Fibroblast of lung (primary cell): ENCODE measurements around the gene LMNTD1. TPM values are rescaled to one million over a fixed set of nuclear protein-coding genes. Genes with fewer than 3 reads are reported as not detected.
A peak's percentile ranks its signal among the peaks of the same experiment; 100 is the strongest.

Source experiments
- DNase-seq, 2 donors: peaks; one replicate each; pipeline versions ENCODE4 v3.0.0 to v3.0.0-alpha.2; 2010; ENCODE audit warnings: low read depth in 2 of 2
- H2AFZ ChIP-seq: 2 replicates; pipeline ENCODE4 v1.5.1; 2012; ENCODE audit warnings: low read length, control low read depth, inconsistent platforms
- H3K27ac ChIP-seq: 2 replicates; pipeline ENCODE4 v1.5.1; 2011; ENCODE audit warnings: low read length, control low read depth; ENCODE audit not compliant: insufficient read depth
- H3K27me3 ChIP-seq: 2 replicates; pipeline ENCODE4 v1.5.1; 2011; ENCODE audit warnings: mild to moderate bottlenecking, low read length; ENCODE audit not compliant: control insufficient read depth, insufficient read depth
- H3K36me3 ChIP-seq: 2 replicates; pipeline ENCODE4 v1.5.1; 2011; ENCODE audit warnings: low read length; ENCODE audit not compliant: control insufficient read depth, insufficient read depth
- H3K4me1 ChIP-seq: 2 replicates; pipeline ENCODE4 v1.5.1; 2011; ENCODE audit warnings: low read length; ENCODE audit not compliant: control insufficient read depth, insufficient read depth; ENCODE audit errors: extremely low read depth
- H3K4me2 ChIP-seq: 2 replicates; pipeline ENCODE4 v1.5.1; 2011; ENCODE audit warnings: low read length, control low read depth; ENCODE audit not compliant: insufficient read depth; ENCODE audit errors: extremely low read depth
- H3K4me3 ChIP-seq, 4 experiments: fragments of 200-600 bp in 1 of 4; sonication (generic) in 1 of 4; replicated peaks in 1 of 4; 2 replicates each; pipeline ENCODE4 v1.5.1; 2011 to 2016; ENCODE audit warnings: low read length in 4 of 4, low read depth in 3 of 4, mild to moderate bottlenecking in 3 of 4, control low read depth in 2 of 4, inconsistent platforms in 1 of 4, mixed read lengths in 1 of 4; ENCODE audit not compliant: insufficient read depth in 1 of 4; ENCODE audit errors: control extremely low read depth in 1 of 4
- H3K79me2 ChIP-seq: 2 replicates; pipeline ENCODE4 v1.5.1; 2012; ENCODE audit warnings: mild to moderate bottlenecking, low read length, inconsistent platforms; ENCODE audit not compliant: control insufficient read depth, insufficient read depth
- H3K9ac ChIP-seq: 2 replicates; pipeline ENCODE4 v1.5.1; 2011; ENCODE audit warnings: mild to moderate bottlenecking, low read length, control low read depth; ENCODE audit not compliant: insufficient read depth
- H3K9me3 ChIP-seq: 2 replicates; pipeline ENCODE4 v1.5.1; 2012; ENCODE audit warnings: low read depth, low read length; ENCODE audit not compliant: control insufficient read depth, insufficient read depth
- H4K20me1 ChIP-seq: 2 replicates; pipeline ENCODE4 v1.5.1; 2011; ENCODE audit warnings: low read length; ENCODE audit not compliant: control insufficient read depth, insufficient read depth; ENCODE audit errors: extremely low read depth
- EZH2 ChIP-seq: IDR thresholded peaks from 2 replicates; pipeline ENCODE4 v1.5.1; 2012; ENCODE audit warnings: low read length, control low read depth, mild to moderate bottlenecking; ENCODE audit errors: missing control alignments
- polyA plus RNA-seq, 2 donors: library from polyadenylated mRNA; depleted of rRNA in 1 of 2; stranded (reverse) in 1 of 2; unstranded in 1 of 2; fragments of >200 nt; gene quantifications; 2 replicates each; pipeline ENCODE4 v1.2.1, GENCODE V29; 2011 to 2012; ENCODE audit warnings: missing spikeins in 1 of 2
- total RNA-seq: library from RNA; depleted of rRNA; stranded (reverse); fragments of >200 nt; gene quantifications from 2 replicates; pipeline ENCODE4 v1.2.1, GENCODE V29; 2014
- TF ChIP-seq, protein P1 (sequence below), 2 donors: IDR thresholded peaks in 1 of 2; conservative IDR thresholded peaks in 1 of 2; 1 replicate in 1 of 2; 2 replicates in 1 of 2; pipeline ENCODE4 v1.5.1; 2011 to 2012; ENCODE audit warnings: low read length in 2 of 2, control low read depth in 1 of 2, inconsistent platforms in 1 of 2, low read depth in 1 of 2, mild to moderate bottlenecking in 1 of 2

Gene LMNTD1
- total and polyA plus RNA-seq, 2 donors (not counting 1 experiment from before 2014, with no cell fraction given) = not detected

DNA sequence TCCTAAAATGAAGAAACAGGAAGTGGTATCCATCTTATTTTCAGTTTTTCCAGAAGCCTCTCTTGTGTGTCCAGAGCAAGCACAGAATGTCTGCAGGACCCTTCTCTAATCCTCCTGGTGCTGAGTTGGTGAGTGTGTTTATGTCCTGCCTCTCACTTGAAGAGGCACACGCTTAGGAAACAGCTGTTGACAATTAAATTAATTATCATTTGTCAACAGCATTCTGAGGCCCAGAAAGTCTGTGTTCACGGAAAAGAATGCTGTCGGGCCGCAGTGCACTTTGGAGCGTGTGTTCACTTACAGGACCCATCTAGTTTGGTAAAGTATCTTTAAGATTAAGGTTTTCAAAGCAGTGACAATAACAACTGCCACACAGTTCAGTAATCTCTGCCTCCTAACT is 70.5 kb downstream of the LMNTD1 start:
- no peak overlapping the region for H3K9ac ChIP-seq
- TF ChIP-seq EZH2 = no peak
- TF ChIP-seq, protein P1, sequence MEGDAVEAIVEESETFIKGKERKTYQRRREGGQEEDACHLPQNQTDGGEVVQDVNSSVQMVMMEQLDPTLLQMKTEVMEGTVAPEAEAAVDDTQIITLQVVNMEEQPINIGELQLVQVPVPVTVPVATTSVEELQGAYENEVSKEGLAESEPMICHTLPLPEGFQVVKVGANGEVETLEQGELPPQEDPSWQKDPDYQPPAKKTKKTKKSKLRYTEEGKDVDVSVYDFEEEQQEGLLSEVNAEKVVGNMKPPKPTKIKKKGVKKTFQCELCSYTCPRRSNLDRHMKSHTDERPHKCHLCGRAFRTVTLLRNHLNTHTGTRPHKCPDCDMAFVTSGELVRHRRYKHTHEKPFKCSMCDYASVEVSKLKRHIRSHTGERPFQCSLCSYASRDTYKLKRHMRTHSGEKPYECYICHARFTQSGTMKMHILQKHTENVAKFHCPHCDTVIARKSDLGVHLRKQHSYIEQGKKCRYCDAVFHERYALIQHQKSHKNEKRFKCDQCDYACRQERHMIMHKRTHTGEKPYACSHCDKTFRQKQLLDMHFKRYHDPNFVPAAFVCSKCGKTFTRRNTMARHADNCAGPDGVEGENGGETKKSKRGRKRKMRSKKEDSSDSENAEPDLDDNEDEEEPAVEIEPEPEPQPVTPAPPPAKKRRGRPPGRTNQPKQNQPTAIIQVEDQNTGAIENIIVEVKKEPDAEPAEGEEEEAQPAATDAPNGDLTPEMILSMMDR (conservative IDR thresholded peaks at IDR 0.05 in 1 of 2, IDR thresholded peaks at IDR 0.05 in 1 of 2; ENCODE audit: low read depth in 1 of 2, low read length in 2 of 2) = no peak

DNA sequence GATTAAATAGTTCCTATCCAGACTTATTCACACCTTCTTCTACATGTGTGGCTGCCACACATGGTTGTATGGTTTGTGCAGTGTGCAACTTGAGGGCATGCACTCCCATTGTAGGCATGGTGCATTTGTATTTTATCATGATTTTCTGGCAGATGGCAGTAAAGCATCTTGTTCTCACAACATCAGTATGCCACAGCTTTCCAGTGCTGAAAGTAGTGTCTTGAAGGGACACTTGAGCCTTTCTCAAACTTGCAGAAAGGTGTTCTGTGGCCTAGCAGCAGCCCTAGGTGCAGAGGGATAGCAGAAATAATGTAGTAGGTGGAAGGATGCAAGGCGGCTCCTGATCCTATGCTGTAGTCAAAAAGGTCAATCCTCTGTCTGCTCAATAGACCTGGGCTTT is 72.9 kb downstream of the LMNTD1 start:
- no peak overlapping the region for H3K9ac ChIP-seq
- no peaks in the 10 kb centered on the region for H3K4me1 ChIP-seq
- H3K27me3 ChIP-seq = no peaks in the 10 kb centered on the region
- no peaks in the 10 kb centered on the region for H3K9me3 ChIP-seq
- no peak overlapping the region for H3K4me3 ChIP-seq
- no peak overlapping the region for H3K4me2 ChIP-seq
- H2AFZ ChIP-seq = no peak overlapping the region
- no peaks in the 10 kb centered on the region for H3K36me3 ChIP-seq
- no peak for DNase-seq
- H4K20me1 ChIP-seq = no peaks in the 10 kb centered on the region
- no peaks in the 10 kb centered on the region for H3K79me2 ChIP-seq
- no peak overlapping the region for H3K27ac ChIP-seq
- TF ChIP-seq EZH2 = no peak
- TF ChIP-seq, protein P1 (conservative IDR thresholded peaks at IDR 0.05 in 1 of 2, IDR thresholded peaks at IDR 0.05 in 1 of 2; ENCODE audit: low read depth in 1 of 2, low read length in 2 of 2) = no peak

More for the DNA sequence above, 70.5 kb downstream of the LMNTD1 start:
- no peaks in the 10 kb centered on the region for H3K36me3 ChIP-seq
- no peak overlapping the region for H3K27ac ChIP-seq
- no peaks in the 10 kb centered on the region for H3K9me3 ChIP-seq
- no peaks in the 10 kb centered on the region for H3K27me3 ChIP-seq
- no peak for DNase-seq
- no peaks in the 10 kb centered on the region for H3K4me1 ChIP-seq
- no peak overlapping the region for H3K4me3 ChIP-seq
- H2AFZ ChIP-seq = peak overlapping the region; percentile 12
- no peak overlapping the region for H3K4me2 ChIP-seq
- no peaks in the 10 kb centered on the region for H4K20me1 ChIP-seq
- no peaks in the 10 kb centered on the region for H3K79me2 ChIP-seq

DNA sequence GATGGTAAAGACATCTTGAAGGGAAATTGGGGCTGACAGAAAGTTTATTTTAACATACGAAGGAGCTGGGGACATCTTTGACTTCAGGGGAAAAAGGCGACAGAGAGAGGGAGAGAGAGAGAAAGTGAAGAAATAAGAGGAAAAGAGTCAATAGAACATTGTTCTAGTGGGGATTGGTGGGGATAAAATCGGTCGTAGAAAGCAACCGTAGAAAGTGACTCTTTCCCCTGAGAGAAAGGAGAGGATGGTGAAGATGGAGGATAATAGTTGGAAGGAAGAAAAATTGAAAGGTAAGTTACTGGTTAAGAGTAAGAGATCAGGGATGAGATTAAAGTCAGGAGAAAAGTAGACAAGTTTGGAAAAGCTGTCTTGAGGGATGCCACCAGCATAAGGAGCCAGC is 75.9 kb downstream of the LMNTD1 start:
- H2AFZ ChIP-seq = no peak overlapping the region
- H4K20me1 ChIP-seq = no peaks in the 10 kb centered on the region
- H3K27ac ChIP-seq = no peak overlapping the region
- no peaks in the 10 kb centered on the region for H3K27me3 ChIP-seq
- H3K36me3 ChIP-seq = no peaks in the 10 kb centered on the region
- H3K9ac ChIP-seq = no peak overlapping the region
- no peaks in the 10 kb centered on the region for H3K9me3 ChIP-seq
- TF ChIP-seq EZH2 = no peak
- TF ChIP-seq, protein P1 (conservative IDR thresholded peaks at IDR 0.05 in 1 of 2, IDR thresholded peaks at IDR 0.05 in 1 of 2; ENCODE audit: low read depth in 1 of 2, low read length in 2 of 2) = no peak
- no peaks in the 10 kb centered on the region for H3K4me1 ChIP-seq
- no peak for DNase-seq
- no peaks in the 10 kb centered on the region for H3K79me2 ChIP-seq
- no peak overlapping the region for H3K4me2 ChIP-seq
- no peak overlapping the region for H3K4me3 ChIP-seq
